K562 (cell line): ENCODE data around the gene ZNF292.

Experiments used
- CHD2 ChIP-seq: IDR thresholded peaks from 2 replicates; pipeline ENCODE4 v1.6.1; 2011; ENCODE audit warnings: low read depth, low read length
- NFE2L1 ChIP-seq: fragments of 450-650 bp; IDR thresholded peaks from 2 replicates; pipeline ENCODE4 v1.6.1; 2016; ENCODE audit warnings: missing genetic modification characterization, low read depth, mild to moderate bottlenecking, missing compliant biosample characterization, moderate library complexity, borderline replicate concordance
- POLR2A ChIP-seq: fragments of 450-650 bp; conservative IDR thresholded peaks from 2 replicates; pipeline ENCODE4 v1.6.1; 2016
- SMC3 ChIP-seq: conservative IDR thresholded peaks from 2 replicates; pipeline ENCODE4 v1.6.1; 2011; ENCODE audit warnings: low read depth, low read length, improper control_type of control experiment; ENCODE audit not compliant: insufficient read depth
- TFAM ChIP-seq: fragments of 250-450 bp; sonication (Bioruptor Pico); conservative IDR thresholded peaks from 2 replicates; pipeline ENCODE4 v1.5.0; 2021; ENCODE audit warnings: mild to moderate bottlenecking, moderate library complexity
- XRCC5 ChIP-seq: fragments of 200-400 bp; formaldehyde crosslinking; IDR thresholded peaks from 2 replicates; pipeline ENCODE4 v1.6.1; 2017; ENCODE audit warnings: low read depth, mild to moderate bottlenecking, low read length
- TF ChIP-seq, protein P1 (sequence below), 3 experiments: IDR thresholded peaks in 2 of 3; conservative IDR thresholded peaks in 1 of 3; 2 replicates each; pipeline ENCODE4 v1.5.1; 2011 to 2012; ENCODE audit warnings: low read length in 3 of 3, mild to moderate bottlenecking in 3 of 3, control low read depth in 2 of 3, improper control_type of control experiment in 1 of 3, inconsistent platforms in 1 of 3, low read depth in 1 of 3, mixed read lengths in 1 of 3, moderate library complexity in 1 of 3; ENCODE audit not compliant: insufficient read depth in 2 of 3
- TF ChIP-seq, protein P2 (sequence below): sonication (generic); formaldehyde crosslinking; IDR thresholded peaks from 2 replicates; pipeline ENCODE4 v1.8.1; 2023; ENCODE audit warnings: mild to moderate bottlenecking, missing genetic modification reagents

- TF ChIP-seq, protein P1, sequence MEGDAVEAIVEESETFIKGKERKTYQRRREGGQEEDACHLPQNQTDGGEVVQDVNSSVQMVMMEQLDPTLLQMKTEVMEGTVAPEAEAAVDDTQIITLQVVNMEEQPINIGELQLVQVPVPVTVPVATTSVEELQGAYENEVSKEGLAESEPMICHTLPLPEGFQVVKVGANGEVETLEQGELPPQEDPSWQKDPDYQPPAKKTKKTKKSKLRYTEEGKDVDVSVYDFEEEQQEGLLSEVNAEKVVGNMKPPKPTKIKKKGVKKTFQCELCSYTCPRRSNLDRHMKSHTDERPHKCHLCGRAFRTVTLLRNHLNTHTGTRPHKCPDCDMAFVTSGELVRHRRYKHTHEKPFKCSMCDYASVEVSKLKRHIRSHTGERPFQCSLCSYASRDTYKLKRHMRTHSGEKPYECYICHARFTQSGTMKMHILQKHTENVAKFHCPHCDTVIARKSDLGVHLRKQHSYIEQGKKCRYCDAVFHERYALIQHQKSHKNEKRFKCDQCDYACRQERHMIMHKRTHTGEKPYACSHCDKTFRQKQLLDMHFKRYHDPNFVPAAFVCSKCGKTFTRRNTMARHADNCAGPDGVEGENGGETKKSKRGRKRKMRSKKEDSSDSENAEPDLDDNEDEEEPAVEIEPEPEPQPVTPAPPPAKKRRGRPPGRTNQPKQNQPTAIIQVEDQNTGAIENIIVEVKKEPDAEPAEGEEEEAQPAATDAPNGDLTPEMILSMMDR (IDR thresholded peaks at IDR 0.05 in 2 of 3, conservative IDR thresholded peaks at IDR 0.05 in 1 of 3; ENCODE audit: insufficient read depth in 2 of 3, low read depth in 1 of 3, low read length in 3 of 3) = no peak
- TF ChIP-seq TFAM (CRISPR knock-in tag) (no peak), CHD2 (no peak), SMC3 (no peak), POLR2A (no peak), NFE2L1 (tag) (no peak), XRCC5 (no peak)
- TF ChIP-seq, protein P2, sequence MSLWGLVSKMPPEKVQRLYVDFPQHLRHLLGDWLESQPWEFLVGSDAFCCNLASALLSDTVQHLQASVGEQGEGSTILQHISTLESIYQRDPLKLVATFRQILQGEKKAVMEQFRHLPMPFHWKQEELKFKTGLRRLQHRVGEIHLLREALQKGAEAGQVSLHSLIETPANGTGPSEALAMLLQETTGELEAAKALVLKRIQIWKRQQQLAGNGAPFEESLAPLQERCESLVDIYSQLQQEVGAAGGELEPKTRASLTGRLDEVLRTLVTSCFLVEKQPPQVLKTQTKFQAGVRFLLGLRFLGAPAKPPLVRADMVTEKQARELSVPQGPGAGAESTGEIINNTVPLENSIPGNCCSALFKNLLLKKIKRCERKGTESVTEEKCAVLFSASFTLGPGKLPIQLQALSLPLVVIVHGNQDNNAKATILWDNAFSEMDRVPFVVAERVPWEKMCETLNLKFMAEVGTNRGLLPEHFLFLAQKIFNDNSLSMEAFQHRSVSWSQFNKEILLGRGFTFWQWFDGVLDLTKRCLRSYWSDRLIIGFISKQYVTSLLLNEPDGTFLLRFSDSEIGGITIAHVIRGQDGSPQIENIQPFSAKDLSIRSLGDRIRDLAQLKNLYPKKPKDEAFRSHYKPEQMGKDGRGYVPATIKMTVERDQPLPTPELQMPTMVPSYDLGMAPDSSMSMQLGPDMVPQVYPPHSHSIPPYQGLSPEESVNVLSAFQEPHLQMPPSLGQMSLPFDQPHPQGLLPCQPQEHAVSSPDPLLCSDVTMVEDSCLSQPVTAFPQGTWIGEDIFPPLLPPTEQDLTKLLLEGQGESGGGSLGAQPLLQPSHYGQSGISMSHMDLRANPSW (CRISPR knock-in tag) = no peak
Measured at GRCh38 chr6:87174078-87174579, 18.8 kb downstream of the ZNF292 start.
